ENCODE results near the gene HIBADH.

HIBADH gene

GRCh38 chr7:27631391-27631790, 31.3 kb downstream of the HIBADH start:
- Histone ChIP-seq H3K27me3 (no peaks in the 10 kb centered on the region), H3K4me3 (ENCODE audit: low read depth, low read length) (no peak overlapping the region), H3K9me3 (no peaks in the 10 kb centered on the region), H3K4me1 (no peaks in the 10 kb centered on the region; the same call in 1 of the 2 replicates), H3K36me3 (no peaks in the 10 kb centered on the region)
- DNase-seq = no peak
- TF ChIP-seq CTCF (IDR thresholded peaks at IDR 0.05; ENCODE audit: low read depth, low read length) = no peak

GRCh38 chr7:27627146-27627545, 35.5 kb downstream of the HIBADH start:
- DNase-seq = no peak
- Histone ChIP-seq H3K36me3 (no peaks in the 10 kb centered on the region), H3K4me3 (ENCODE audit: low read depth, low read length) (no peak overlapping the region), H3K4me1 (no peaks in the 10 kb centered on the region), H3K27me3 (no peaks in the 10 kb centered on the region), H3K9me3 (no peaks in the 10 kb centered on the region)
- no peak for TF ChIP-seq CTCF (IDR thresholded peaks at IDR 0.05; ENCODE audit: low read depth, low read length)

- Histone ChIP-seq H3K4me3 (ENCODE audit: low read depth, low read length) (no peak overlapping the region), H3K36me3 (no peaks in the 10 kb centered on the region; the same call in 1 of the 2 replicates), H3K27me3 (no peaks in the 10 kb centered on the region), H3K4me1 (no peaks in the 10 kb centered on the region), H3K9me3 (no peaks in the 10 kb centered on the region; the same call in 1 of the 2 replicates)
- DNase-seq = no peak
- TF ChIP-seq CTCF (IDR thresholded peaks at IDR 0.05; ENCODE audit: low read depth, low read length) = no peak
Observed at GRCh38 chr7:27619492-27619891, 43.2 kb downstream of the HIBADH start.

- Histone ChIP-seq H3K9me3 (no peaks in the 10 kb centered on the region; the same call in 1 of the 2 replicates), H3K36me3 (no peaks in the 10 kb centered on the region; the same call in 1 of the 2 replicates), H3K4me1 (no peaks in the 10 kb centered on the region), H3K27me3 (no peaks in the 10 kb centered on the region), H3K4me3 (ENCODE audit: low read depth, low read length) (no peak overlapping the region)
- TF ChIP-seq CTCF (IDR thresholded peaks at IDR 0.05; ENCODE audit: low read depth, low read length) = no peak
- DNase-seq = no peak
Observed at GRCh38 chr7:27617651-27618381, 44.9 kb downstream of the HIBADH start.

GRCh38 chr7:27616914-27617548, 45.7 kb downstream of the HIBADH start:
- no peak for DNase-seq
- Histone ChIP-seq H3K4me3 (ENCODE audit: low read depth, low read length) (no peak overlapping the region), H3K27me3 (no peaks in the 10 kb centered on the region), H3K4me1 (no peaks in the 10 kb centered on the region), H3K36me3 (no peaks in the 10 kb centered on the region; the same call in 1 of the 2 replicates), H3K9me3 (no peaks in the 10 kb centered on the region; the same call in 1 of the 2 replicates)
- TF ChIP-seq CTCF (IDR thresholded peaks at IDR 0.05; ENCODE audit: low read depth, low read length) = no peak

- Histone ChIP-seq H3K27me3 (no peaks in the 10 kb centered on the region), H3K36me3 (no peaks in the 10 kb centered on the region; the same call in 1 of the 2 replicates), H3K4me3 (ENCODE audit: low read depth, low read length) (no peak overlapping the region), H3K9me3 (no peaks in the 10 kb centered on the region; the same call in 1 of the 2 replicates), H3K4me1 (peaks cover 4% of the 10 kb centered on the region; the same call in 1 of the 2 replicates)
- TF ChIP-seq CTCF (IDR thresholded peaks at IDR 0.05; ENCODE audit: low read depth, low read length) = no peak
- no peak for DNase-seq
Observed at GRCh38 chr7:27616186-27616491, 46.5 kb downstream of the HIBADH start.
